Measurements from ENCODE around the gene GOSR1. TPM values are rescaled to one million over a fixed set of nuclear protein-coding genes. Genes with fewer than 3 reads are reported as not detected.
"Not testable (repeated sequence)": the region's sequence is repeated elsewhere in the genome, so short reads cannot be mapped to it uniquely, and the experiment has no call there.

GOSR1 gene
- polyA plus RNA-seq, 4 donors = 44.5 to 58.6 (median 51.4) TPM

GRCh38 chr17:30559656-30560055 is 82.4 kb downstream of the GOSR1 start:
- DNase-seq (ENCODE audit: low read depth in 4 of 4, low spot score in 3 of 4) = no peak

- DNase-seq (ENCODE audit: low read depth in 4 of 4, low spot score in 3 of 4) = not testable (repeated sequence)
These were observed 83.2 kb downstream of the GOSR1 start for GRCh38 chr17:30560117-30561026.

DNA sequence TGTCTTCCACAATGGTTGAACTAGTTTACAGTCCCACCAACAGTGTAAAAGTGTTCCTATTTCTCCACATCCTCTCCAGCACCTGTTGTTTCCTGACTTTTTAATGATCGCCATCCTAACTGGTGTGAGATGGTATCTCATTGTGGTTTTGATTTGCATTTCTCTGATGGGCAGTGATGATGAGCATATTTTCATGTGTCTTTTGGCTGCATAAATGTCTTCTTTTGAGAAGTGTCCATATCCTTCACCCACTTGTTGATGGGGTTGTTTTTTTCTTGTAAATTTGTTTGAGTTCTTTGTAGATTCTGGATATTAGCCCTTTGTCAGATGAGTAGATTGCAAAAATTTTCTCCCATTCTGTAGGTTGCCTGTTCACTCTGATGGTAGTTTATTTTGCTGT is 84.6 kb downstream of the GOSR1 start:
- not testable (repeated sequence) for DNase-seq (ENCODE audit: low read depth in 4 of 4, low spot score in 3 of 4)

DNA sequence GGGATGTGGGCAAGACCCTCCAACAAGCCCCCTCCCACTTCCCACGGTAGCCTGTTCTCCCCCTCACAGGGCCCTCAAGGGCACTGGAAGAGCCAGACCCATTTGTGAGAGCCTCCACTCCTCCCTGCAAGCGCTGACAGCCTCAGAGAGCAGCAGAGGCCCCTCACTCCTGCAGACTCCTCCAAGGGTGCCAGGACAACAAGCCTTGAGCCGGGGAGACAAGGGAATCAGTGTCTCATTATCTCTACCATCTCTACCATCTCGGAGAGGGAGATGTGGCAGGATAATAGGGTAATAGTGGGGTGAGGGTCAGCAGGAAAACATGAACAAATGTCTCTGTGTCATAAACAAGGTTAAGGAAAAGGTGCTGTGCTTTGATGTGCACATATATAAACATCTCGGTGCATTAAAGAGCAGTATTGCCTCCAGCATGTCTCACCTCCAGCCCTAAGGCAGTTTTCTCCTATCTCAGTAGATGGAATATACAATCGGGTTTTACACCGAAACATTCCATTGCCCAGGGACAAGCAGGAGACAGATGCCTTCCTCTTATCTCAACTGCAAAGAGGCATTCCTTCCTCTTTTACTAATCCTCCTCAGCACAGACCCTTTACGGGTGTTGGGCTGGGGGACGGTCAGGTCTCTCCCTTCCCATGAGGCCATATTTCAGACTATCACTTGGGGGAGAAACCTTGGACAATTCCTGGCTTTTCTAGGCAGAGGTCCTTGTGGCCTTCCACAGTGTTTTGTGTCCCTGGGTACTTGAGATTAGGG is 86.1 kb downstream of the GOSR1 start:
- not testable (repeated sequence) for DNase-seq (ENCODE audit: low read depth in 4 of 4, low spot score in 3 of 4)

DNA sequence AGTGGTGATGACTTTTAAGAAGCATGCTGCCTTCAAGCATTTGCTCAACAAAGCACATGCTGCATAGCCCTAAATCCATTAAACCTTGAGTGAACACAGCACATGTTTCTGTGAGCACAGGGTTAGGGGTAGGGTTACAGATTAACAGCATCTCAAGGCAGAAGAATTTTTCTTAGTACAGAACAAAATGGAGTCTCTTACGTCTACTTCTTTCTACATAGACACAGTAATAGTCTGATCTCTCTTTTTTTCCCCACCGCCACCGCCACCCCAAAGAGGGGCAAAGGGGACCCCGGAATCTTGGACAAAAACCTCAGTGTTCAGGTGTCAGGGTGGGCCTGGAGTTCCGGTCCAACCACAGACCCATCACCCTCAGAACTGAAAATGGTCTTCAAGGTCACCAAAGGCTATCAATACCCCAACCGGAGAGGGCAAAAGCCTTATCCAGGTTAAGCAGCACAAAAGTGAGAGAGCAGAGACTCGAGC is 86.7 kb downstream of the GOSR1 start:
- not testable (repeated sequence) for DNase-seq (ENCODE audit: low read depth in 4 of 4, low spot score in 3 of 4)

- DNase-seq (ENCODE audit: low read depth in 4 of 4, low spot score in 3 of 4) = not testable (repeated sequence)
These were observed 87.3 kb downstream of the GOSR1 start for GRCh38 chr17:30564422-30565072.

DNA sequence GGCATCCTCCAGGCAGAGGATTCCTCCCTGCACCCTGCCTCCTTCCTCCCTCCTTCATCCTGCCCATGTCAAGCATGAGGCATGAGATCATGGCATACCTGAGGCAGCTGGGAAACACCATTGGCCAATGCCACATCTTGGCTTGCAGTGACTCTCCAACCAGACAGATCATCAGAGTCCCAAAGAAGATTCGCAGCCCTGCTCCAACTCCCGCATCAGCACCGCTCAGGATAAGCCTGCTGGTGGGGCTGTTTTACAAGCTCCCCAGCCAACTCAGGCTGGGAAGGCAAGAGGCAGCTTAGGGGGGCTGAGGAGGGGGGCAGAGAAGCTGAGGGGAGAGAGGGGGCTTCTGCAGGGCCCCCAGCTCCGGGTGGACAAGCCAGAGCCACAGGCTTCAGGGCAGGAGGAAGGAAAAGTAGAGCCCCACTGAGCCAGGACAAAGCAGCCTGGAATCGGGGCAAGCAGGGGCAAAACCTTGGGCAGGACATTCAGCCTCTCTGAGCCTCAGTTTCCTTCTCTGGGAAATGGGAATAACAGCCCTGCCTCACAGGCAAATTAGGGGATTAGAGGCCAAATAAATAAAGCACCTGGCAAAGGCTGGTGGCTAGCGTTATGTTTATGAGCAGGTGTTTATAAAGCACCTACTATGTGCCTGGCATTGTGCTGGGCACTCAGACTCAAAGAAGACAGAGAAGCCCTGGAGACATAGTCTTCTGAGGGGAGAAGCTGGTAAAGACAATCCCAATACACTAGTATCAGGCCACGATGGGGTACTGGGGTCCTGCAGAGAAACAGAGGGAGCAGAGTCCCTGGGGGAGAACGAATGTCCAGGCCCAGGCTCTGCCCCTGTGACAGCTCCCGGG is 88.1 kb downstream of the GOSR1 start:
- DNase-seq (ENCODE audit: low read depth in 4 of 4, low spot score in 3 of 4) = no peak

DNA sequence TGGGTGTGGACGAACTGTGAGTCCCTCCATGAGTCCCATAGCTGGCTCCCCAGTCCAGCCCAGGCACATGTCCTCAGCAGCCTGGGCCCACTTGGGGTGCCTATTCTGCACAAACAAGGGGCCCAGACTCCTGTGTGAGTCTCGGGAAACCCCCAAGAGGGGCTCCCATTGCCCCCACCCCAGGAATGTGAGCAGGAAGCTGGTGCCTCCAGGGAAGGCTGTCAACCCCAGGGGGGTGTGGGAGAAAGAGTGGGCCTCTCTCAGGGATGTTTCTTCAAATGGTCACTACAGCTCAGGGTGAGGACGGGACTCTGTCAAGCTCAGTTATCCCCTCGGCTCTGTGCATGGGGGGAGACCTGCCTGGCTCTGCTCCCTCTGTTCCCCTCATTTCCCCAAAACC is 88.9 kb downstream of the GOSR1 start:
- not testable (repeated sequence) for DNase-seq (ENCODE audit: low read depth in 4 of 4, low spot score in 3 of 4)

DNA sequence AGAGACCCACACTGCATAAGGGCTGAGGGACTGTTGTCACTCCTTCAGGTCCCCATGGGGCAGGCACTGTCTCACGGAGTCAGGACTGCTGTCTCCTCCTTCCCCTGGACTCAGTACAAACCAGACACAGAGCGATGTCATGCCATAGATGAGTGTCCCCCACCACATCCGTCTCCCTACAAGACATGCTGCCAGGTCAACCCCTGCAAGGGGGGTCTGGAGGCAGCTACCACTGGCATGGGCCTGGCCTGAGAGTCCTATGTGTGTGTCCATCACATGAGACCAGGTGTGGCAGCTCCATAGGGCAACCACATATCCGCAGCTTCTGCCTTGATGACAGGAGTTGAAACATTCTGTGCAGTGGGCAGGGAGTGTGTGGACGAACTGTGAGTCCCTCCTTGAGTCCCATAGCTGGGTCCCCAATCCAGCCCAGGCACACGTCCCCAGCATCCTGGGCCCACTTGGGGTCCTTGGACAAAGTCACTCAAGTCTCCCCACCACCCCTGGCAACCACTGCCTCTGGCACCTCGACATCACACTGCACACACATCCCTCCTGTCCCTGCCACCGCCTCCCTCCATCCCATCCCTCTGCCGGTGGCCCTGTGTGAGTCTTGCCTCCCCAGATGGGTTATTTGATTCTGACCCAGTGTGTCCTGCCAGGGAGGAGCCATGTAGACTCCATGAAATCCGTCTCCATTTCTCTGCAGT is 89.5 kb downstream of the GOSR1 start:
- not testable (repeated sequence) for DNase-seq (ENCODE audit: low read depth in 4 of 4, low spot score in 3 of 4)

DNA sequence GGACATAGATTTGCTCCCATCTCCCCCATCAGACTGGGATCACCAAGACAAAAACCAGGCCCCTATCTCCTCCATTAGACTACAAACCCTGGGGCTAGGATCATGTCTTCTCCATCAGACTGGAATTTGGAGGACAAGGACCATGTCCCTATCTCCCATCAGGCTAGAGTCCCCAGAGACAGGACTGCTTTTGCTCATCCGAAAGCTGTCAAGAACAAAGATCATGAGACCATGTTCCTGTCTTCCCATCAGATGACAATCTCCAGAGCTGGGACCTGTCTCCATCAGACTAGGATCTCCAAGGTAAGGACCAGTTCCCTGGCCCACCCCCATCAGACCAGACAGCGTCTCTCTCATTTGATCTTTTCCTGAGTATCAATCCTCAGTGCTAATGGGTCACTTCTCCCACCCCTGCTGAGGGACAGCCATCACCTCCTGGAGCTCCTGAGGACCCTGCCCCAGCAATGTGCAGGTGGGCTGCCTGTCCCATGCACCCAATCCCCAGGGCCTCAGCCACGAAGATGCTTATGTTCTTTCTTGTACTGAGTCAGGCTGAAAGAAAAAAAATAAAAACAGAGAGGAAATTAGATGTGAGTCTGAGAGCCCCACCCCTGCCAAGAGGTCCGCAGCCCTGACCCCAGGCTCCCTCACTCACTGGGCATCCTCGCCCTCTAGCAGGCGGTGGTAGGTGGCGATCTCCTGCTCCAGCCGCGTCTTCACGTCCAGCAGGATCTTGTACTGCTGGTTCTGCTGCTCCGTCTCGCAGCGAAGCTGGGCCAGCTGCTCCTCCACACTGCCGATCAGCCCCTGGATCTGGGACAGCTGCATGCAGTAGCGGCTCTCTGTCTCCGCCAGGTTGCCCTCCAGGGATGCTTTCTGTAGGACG is 90.3 kb downstream of the GOSR1 start:
- DNase-seq (ENCODE audit: low read depth in 4 of 4, low spot score in 3 of 4) = no peak

DNA sequence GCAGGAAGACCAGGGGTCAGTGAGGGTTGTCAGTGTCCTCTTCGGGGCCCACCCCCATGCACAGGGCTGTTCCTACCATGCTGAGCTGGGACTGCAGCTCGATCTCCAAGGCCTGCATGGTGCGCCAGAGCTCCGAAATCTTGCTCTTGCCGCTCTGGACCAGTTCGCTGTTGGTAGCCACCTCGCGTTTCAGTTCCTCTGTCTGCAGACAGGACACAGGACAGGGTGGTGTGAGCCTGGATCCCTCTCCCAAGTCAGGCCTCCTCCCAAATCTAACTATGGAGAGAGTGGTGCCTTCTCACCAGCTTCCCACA is 90.9 kb downstream of the GOSR1 start:
- no peak for DNase-seq (ENCODE audit: low read depth in 4 of 4, low spot score in 3 of 4)

DNA sequence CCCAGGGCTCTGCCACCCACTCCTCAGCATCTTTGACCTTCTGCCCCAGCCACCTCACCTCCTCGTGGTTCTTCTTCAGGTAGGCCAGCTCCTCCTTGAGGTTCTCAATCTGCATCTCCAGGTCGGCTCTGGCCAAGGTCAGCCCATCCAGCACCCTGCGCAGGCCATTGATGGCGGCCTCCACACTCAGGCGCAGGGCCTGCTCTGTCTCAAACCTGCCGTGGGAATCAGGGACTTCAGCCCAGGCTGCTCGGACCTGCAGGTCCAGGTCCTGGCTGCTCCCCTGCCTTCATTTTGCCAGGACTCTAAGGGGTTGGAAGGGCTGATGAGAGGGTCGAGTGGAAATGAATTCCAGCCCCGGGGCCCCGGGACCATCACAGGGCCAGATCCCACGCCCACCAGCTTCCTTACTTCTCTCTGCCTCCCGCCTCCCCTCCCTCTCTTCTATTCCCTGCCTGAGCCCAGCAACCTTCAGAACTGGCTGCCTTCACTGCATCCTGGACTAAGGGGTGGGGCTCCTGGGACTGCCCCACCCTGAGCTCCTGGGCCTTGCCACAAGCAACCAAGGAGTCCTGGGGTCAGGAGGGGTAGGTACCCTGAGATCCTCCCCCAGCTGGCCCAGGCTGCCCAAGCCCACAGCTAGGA is 92.4 kb downstream of the GOSR1 start:
- not testable (repeated sequence) for DNase-seq (ENCODE audit: low read depth in 4 of 4, low spot score in 3 of 4)

DNA sequence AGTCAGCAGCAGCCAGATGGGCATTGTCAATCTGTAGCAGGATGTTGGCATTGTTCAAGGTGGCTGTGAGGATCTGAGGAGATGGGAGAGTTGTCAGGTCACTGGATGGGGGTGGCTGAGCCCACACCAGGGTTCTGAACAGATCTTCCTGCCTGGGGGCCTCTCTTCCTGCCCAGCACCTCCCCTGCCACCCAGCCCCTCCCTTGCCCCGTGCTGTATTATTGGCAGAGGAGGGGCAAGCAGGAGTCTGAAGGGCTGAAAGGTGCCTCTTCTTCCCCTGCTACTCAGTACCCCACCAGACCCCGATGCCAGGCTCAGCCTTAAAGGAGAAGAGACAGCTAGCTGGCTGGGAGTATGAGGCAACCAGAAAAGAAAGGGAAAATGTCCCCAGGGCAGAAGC is 93.0 kb downstream of the GOSR1 start:
- no peak for DNase-seq (ENCODE audit: low read depth in 4 of 4, low spot score in 3 of 4)

DNA sequence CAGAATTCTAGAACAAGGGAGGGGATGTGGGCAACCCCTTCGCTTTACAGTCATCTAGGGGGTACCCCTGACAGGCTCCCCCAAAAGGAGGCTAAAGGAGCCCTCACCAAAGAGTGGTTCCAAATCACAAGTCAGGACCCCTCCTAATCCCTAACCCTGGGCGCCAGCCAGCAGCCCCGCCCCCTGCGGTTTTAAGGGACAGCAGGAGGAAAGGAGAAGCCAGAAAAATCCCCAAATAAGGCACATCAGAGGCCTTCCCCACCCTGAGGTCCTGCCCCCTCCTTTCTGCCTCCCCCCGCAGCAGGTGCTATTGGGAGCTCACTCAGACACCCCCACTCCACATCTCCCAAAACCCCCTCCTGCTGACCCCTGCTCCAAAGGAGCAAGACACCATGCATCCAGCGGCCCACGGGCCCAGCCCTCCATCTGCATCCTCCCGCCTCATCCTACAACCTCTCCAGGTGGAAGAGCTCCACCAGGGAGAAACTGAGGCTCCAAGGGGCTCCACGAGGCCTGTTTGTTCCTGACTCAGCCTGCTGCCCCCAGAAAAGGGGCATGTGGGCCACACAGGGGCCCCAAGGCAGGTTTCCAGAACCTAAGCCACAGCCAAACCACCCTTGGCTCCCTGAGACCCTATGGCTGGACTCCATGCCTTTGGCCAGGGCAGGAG is 93.5 kb downstream of the GOSR1 start:
- DNase-seq (ENCODE audit: low read depth in 4 of 4, low spot score in 3 of 4) = no peak

DNA sequence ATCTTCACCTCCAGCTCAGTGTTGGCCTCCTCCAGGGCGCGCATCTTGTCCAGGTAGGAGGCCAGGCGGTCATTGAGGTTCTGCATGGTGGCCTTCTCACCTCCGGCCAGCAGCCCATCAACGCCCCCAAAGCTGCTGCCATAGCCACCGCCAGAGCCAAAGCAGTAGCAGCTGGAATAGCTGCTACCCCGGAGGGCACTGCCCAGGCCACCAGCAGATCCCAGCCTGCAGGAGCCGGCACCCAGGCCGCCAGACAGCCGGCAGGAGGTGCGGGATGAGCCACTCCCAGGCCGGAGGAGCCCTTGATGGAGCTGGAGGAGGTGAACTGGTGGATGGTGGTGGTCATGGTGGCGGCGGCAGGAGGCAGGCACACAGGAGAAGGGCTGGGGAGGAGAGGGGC is 94.2 kb downstream of the GOSR1 start:
- not testable (repeated sequence) for DNase-seq (ENCODE audit: low read depth in 4 of 4, low spot score in 3 of 4)

DNA sequence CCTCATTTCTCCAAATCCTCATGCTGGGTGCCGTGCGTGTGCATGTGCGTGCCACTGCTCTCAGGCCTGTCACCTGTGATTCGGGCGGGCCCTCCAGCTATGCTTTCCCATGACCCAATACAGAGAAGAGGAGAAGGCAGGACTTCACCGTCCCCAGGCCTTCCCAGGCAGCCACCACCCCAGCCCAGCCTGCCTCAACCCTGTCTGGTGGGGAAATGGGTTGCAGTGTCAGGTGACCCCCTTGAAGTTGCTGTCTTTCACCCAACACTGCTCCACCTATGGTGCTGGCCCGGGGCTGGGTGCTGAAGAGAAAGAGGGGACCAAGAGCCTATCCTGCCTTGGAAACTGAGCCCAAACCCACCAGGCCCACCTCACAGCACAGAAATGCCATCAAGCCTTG is 94.7 kb downstream of the GOSR1 start:
- no peak for DNase-seq (ENCODE audit: low read depth in 4 of 4, low spot score in 3 of 4)
